WI38 (cell line): ENCODE data around the gene PLAGL2.

Experiments
- H3K4me3 ChIP-seq: 2 replicates; pipeline ENCODE4 v1.5.1; 2011; ENCODE audit warnings: low read depth, mild to moderate bottlenecking, control low read depth, low read length
- CTCF ChIP-seq: IDR thresholded peaks from 2 replicates; pipeline ENCODE4 v1.5.1; 2012; ENCODE audit warnings: low read depth, mild to moderate bottlenecking, control low read depth, low read length

The PLAGL2 gene

GRCh38 chr20:32244150-32244823 is 36.7 kb upstream of the PLAGL2 start:
- no peak overlapping the region for H3K4me3 ChIP-seq
- no peak for TF ChIP-seq CTCF

GRCh38 chr20:32241807-32242206 is 34.3 kb upstream of the PLAGL2 start:
- H3K4me3 ChIP-seq = no peak overlapping the region
- TF ChIP-seq CTCF = no peak

GRCh38 chr20:32240205-32240604 is 32.7 kb upstream of the PLAGL2 start:
- no peak overlapping the region for H3K4me3 ChIP-seq
- TF ChIP-seq CTCF = no peak

DNA sequence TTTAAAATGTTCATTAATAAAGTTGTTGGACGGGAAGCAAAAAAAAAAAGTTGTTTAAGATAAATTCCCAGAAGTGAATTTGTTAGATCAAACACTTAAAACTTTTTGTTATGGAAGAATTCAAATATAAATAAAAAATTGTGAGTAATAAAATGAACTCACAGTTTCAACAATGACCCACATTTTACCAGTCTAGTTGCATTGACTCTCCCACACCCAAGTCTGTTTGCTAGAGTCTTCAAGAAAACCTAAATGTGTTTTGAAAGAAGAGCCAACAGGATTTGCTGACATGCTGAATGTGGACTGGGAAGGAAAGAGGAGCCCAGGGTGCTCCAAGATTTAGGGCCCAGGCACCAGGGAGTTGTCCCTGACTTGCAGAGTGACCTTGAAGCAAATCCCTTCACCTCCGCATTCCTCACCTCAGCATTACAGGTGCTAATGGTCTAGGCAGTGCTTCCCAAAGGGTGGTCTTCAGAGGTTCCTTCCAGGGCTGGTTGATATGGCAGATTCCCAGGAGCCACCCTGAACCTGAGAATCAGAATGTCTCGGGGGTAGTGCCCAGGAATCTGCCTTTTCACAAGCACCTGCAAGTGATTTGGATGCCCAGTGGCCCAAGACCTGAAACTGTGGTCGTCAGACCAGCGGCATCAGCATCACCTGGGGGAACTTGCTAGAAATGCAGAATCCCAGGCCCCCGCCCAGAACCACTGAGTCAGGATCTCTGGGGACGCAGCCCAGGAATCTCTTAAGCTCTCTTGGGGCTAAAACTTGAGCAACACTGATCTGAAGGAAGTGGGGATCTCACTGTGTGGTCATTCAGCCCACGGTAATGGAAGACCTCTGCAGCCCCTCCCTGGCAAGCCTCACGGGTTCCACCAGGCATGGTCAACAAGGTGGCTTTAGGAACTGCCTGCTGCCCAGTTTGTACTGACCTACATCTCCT is 31.2 kb upstream of the PLAGL2 start:
- no peak overlapping the region for H3K4me3 ChIP-seq
- TF ChIP-seq CTCF = no peak

DNA sequence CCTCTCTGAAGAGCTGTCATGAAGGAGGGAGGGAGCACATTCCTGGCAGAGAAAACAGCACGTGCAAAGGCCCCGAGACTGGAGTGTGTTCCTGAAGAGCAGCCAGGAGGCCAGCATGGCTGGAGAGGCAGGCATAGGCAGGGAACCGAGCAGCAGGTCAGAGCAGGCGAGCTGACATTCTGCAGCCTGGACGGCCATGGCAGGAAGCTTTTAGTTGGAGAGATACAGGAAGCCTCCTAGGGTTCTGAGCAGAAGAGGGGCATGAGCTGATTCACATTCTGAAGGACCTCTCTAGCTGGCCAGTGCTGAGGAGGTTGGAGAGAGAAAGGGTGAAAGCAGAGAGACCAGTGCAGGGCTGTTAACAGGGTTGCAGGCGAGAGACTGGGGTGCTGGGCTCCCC is 29.9 kb upstream of the PLAGL2 start:
- H3K4me3 ChIP-seq = no peak overlapping the region
- TF ChIP-seq CTCF = no peak

DNA sequence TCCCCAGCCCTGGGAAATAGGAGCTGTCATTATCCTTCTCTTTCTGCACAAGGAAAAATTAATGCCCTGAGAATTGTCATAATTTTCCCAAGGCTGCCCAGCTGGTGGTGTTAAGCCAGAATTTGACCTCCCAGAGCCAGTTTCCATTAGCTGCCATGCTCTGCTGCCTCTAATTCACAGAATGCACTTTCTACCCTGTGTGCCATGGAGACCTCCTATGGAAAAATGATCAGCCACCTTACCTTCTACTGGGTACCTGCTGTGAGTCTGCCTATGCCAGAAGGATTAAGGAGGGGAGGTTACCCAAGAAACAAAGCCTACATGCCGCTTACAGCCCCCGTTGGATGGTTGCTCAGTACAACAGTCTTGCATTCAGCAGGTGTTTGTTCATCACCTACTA is 29.3 kb upstream of the PLAGL2 start:
- no peak for TF ChIP-seq CTCF

GRCh38 chr20:32236048-32236533 is 28.5 kb upstream of the PLAGL2 start:
- no peak overlapping the region for H3K4me3 ChIP-seq
- TF ChIP-seq CTCF = no peak

More for the DNA sequence above, 29.3 kb upstream of the PLAGL2 start:
- H3K4me3 ChIP-seq = no peak overlapping the region
